Measurements from ENCODE around the gene RABEP2.

- no peak for TF ChIP-seq CTCF (conservative IDR thresholded peaks at IDR 0.05; ENCODE audit: low read length)
- TF ChIP-seq EZH2phosphoT487 (IDR thresholded peaks at IDR 0.05; ENCODE audit: borderline replicate concordance, low read depth, low read length) = no peak
These were observed 19.7 kb downstream of the RABEP2 start for GRCh38 chr16:28905229-28905754.

Measured in OCI-LY7 (cell line).